ENCODE measurements around the gene ZNF724. TPM values are rescaled to one million over a fixed set of nuclear protein-coding genes. Genes with fewer than 3 reads are reported as not detected.

Gene ZNF724
- total and polyA plus RNA-seq, 2 of the 4 experiments (the other 2 are of a cell fraction) = 1.8 to 20.1 TPM

DNA sequence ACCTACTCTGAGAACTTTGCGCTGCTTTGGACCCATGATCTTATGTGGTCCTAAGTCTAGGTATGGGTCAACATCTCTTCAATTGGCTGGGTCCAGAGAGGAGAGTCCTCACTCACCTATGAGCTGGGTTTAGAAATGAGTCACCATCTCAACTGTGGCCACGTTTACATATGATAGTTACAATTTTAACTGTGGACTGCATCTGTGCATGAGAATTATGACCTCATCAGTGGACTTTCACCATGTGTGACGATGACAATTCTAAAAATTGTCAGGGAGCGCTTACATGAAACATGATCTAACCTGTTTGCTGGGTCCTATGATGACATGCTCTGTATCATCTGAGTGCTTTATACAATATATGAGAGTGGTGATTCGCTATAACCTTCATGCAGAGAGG is 12.7 kb upstream of the ZNF724 start:
- Histone ChIP-seq H4K91ac (ENCODE audit: insufficient read depth, low read depth, low read length) (no peak overlapping the region), H2BK15ac (ENCODE audit: low read depth, low read length) (no peak overlapping the region), H3K4me2 (ENCODE audit: low read depth, low read length) (no peak overlapping the region), H3K27ac (ENCODE audit: insufficient read depth, low read length) (no peak overlapping the region), H4K5ac (ENCODE audit: low read depth, low read length) (no peak overlapping the region), H3K56ac (ENCODE audit: extremely low read depth, insufficient read depth, low read length) (no peak overlapping the region), H3K9me1 (ENCODE audit: insufficient read depth, low read length) (no peaks in the 10 kb centered on the region), H2BK120ac (ENCODE audit: low read depth, low read length) (no peak overlapping the region), H3K4me3 (ENCODE audit: insufficient read depth, low read depth, low read length) (no peak overlapping the region), H2AFZ (replicated peaks; ENCODE audit: low read length, poor library complexity) (no peak overlapping the region), H3K18ac (ENCODE audit: low read depth, low read length) (no peak overlapping the region), H2BK5ac (ENCODE audit: low read depth, low read length, poor library complexity, severe bottlenecking) (no peak overlapping the region), H3K4me1 (ENCODE audit: control insufficient read depth, insufficient read depth, low read length) (no peaks in the 10 kb centered on the region), H3K27me3 (ENCODE audit: control insufficient read depth, insufficient read depth, low read length) (no peaks in the 10 kb centered on the region), H4K8ac (ENCODE audit: low read depth in 2 of 2, low read length in 2 of 2) (no peak overlapping the region), H3K4ac (ENCODE audit: low read depth, low read length) (no peak overlapping the region), H3K79me1 (ENCODE audit: low read depth in 1 of 2, low read length in 2 of 2) (no peaks in the 10 kb centered on the region), H2BK20ac (ENCODE audit: low read depth, low read length) (no peak overlapping the region), H2AK9ac (replicated peaks; ENCODE audit: low read depth, low read length, poor library complexity) (no peak overlapping the region), H3K23ac (ENCODE audit: low read depth, low read length) (no peak overlapping the region), H3K14ac (replicated peaks; ENCODE audit: low read depth, low read length) (no peak overlapping the region), H3K9me3 (ENCODE audit: control insufficient read depth, insufficient read depth, low read length) (no peaks in the 10 kb centered on the region), H3K36me3 (ENCODE audit: control insufficient read depth, insufficient read depth, low read length) (peaks cover 23% of the 10 kb centered on the region), H3K9ac (ENCODE audit: low read depth, low read length) (no peak overlapping the region), H2AK5ac (ENCODE audit: low read depth, low read length) (no peak overlapping the region), H4K20me1 (ENCODE audit: insufficient read depth, low read length) (no peaks in the 10 kb centered on the region)
- ATAC-seq (ENCODE audit: low read depth) = no peak
- intact Hi-C loops (cut with micrococcal nuclease) (no loop called here), dilution Hi-C loops (cut with HindIII; ENCODE audit: low sequenced_read_pairs, unreplicated experiment) (no loop called here), in situ Hi-C loops (cut with MboI; ENCODE audit: low sequenced_read_pairs) (loop anchor here (25.0 kb wide), 1 partner anchor 774 kb away; no protein-coding TSS in a partner anchor)
- POLR2A ChIA-PET (ENCODE audit: unreplicated experiment) = no interaction called here
- CTCF ChIA-PET = interaction anchor here (0.5 kb wide), 1 partner anchor 291 kb away, joined by 3 read pairs; no protein-coding TSS in a partner anchor
- no CpG with 5 or more reads among the region's 5 CpGs for WGBS, 2 experiments (ENCODE audit: extremely low coverage in 2 of 2, insufficient read length in 1 of 2)
- TF ChIP-seq MAFK (IDR thresholded peaks at IDR 0.05; ENCODE audit: low read depth, low read length) (no peak), USF2 (IDR thresholded peaks at IDR 0.05; ENCODE audit: low read depth, low read length) (no peak), NFE2L2 (IDR thresholded peaks at IDR 0.05; ENCODE audit: low read depth, low read length) (no peak)
- no peak for DNase-seq
- no TSS peak for BruUV-seq (replicated peaks)

Measured in IMR-90 (cell line).